Stomach smooth muscle (tissue), 2 donors: ENCODE results near the gene RPTOR.

Source experiments
- H3K27ac ChIP-seq: one replicate; pipeline ENCODE4 v1.7.0; 2013; ENCODE audit warnings: mild to moderate bottlenecking, low read length, inconsistent platforms
- H3K27me3 ChIP-seq, 2 donors: one replicate each; pipeline ENCODE4 v1.7.0; 2013; ENCODE audit warnings: low read length in 2 of 2; ENCODE audit not compliant: insufficient read depth in 2 of 2, control insufficient read depth in 1 of 2
- H3K36me3 ChIP-seq, 2 donors: one replicate each; pipeline ENCODE4 v1.7.0; 2013; ENCODE audit warnings: low read length in 2 of 2; ENCODE audit not compliant: control insufficient read depth in 2 of 2, insufficient read depth in 2 of 2
- H3K4me1 ChIP-seq: one replicate; pipeline ENCODE4 v1.7.0; 2013; ENCODE audit warnings: low read length; ENCODE audit not compliant: control insufficient read depth, insufficient read depth
- H3K4me3 ChIP-seq, 2 donors: one replicate each; pipeline ENCODE4 v1.7.0; 2013; ENCODE audit warnings: low read length in 2 of 2
- H3K9ac ChIP-seq, 2 donors: one replicate each; pipeline ENCODE4 v1.7.0; 2013; ENCODE audit warnings: low read length in 2 of 2, mild to moderate bottlenecking in 1 of 2
- H3K9me3 ChIP-seq, 2 donors: one replicate each; pipeline ENCODE4 v1.7.0; 2013; ENCODE audit warnings: low read length in 2 of 2; ENCODE audit not compliant: control insufficient read depth in 2 of 2
- donor health status: healthy.
- donor health status: Pancreatic carcinoma.

RPTOR gene

DNA sequence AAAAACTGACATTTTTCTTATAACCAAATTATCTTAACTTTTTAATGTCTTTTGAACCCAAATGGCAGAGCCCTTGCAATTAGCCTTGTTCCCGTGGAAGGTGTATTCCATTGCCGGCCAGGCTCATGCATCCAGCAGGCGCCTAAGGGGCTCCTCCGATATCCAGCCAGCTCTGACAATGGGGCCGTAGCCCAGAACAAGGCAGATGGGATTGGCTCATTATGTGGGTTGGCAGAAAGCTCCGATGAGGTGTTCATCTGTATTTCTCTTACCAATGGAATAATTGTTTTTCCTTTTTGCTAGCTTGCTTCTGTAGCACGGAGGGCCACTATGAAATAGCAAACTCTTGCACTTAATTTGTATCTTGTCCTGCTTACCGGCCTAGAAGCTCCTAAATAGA is 238.8 kb downstream of the RPTOR start:
- peaks cover 0 to 8% of the 10 kb centered on the region in 2 donors for H3K36me3 ChIP-seq
- no peak overlapping the region for H3K27ac ChIP-seq

GRCh38 chr17:80783971-80784370 is 239.3 kb downstream of the RPTOR start:
- Histone ChIP-seq H3K27me3 (no peaks in the 10 kb centered on the region), H3K9me3 (no peaks in the 10 kb centered on the region), H3K4me3 (no peak overlapping the region), H3K36me3 (peaks cover 0 to 7% of the 10 kb centered on the region in 2 donors), H3K27ac (no peak overlapping the region), H3K9ac (no peak overlapping the region), H3K4me1 (peaks cover 30% of the 10 kb centered on the region)

More for the DNA sequence above, 238.8 kb downstream of the RPTOR start:
- Histone ChIP-seq H3K9me3 (no peaks in the 10 kb centered on the region), H3K9ac (no peak overlapping the region), H3K4me3 (peak overlapping the region in 1 of 2 donors; percentile 7), H3K27me3 (no peaks in the 10 kb centered on the region), H3K4me1 (peaks cover 30% of the 10 kb centered on the region)

DNA sequence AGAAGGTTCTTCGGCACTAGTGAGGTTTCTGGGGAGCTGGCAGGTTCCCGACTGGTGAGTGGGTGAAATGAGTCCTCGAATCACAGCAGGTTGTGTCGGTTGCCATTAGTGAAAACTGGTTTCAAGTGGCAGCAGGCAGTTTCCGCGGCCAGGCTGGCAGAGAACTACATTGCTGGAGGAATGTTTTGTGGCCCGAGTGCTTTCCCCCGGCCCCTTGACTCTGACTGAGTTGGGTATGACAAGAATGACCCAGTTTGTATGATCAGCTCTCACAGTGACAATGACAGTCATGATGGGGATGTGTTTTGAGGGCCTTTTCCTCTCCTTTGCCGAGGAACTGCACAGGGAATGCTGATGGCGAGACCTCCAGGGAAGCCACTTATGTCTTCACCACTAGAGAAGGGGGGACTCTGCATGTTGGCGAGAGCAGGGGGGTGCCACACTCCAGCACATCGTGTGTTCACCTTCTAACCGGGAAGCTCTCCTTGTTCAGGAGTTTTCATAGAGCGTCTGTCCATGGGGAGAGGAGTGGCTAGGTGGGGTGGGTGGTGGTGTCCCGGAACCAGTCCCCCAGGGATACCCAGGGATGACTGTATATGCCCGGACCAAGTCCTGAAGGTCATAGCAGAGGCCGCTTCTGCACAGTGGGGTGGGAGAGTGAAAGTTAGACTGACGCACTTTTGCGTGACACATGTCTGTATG is 241.0 kb downstream of the RPTOR start:
- Histone ChIP-seq H3K4me3 (no peak overlapping the region), H3K27ac (no peak overlapping the region), H3K36me3 (no peaks in the 10 kb centered on the region), H3K9me3 (no peaks in the 10 kb centered on the region), H3K4me1 (peaks cover 36% of the 10 kb centered on the region), H3K27me3 (no peaks in the 10 kb centered on the region), H3K9ac (no peak overlapping the region)

DNA sequence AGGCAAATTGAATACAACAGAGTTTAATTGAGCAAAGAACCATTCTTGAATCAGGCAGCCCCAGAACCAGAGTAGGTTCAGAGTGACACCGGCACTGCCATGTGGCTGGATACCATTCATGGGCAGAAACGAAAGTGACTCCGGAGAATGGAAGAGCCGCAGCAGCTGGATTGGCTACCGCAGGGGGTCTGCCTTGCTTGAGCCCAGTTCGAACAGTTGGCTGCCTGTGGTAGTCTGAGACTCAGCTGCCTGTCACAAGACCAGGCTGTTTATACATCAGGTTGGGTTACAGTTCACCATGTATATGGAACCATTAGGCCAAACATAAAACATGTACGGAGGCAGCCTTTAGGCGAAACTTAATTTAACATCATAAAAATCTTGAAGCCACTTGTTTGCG is 241.8 kb downstream of the RPTOR start:
- Histone ChIP-seq H3K27me3 (no peaks in the 10 kb centered on the region), H3K9ac (no peak overlapping the region), H3K36me3 (no peaks in the 10 kb centered on the region), H3K4me3 (no peak overlapping the region), H3K27ac (no peak overlapping the region), H3K9me3 (no peaks in the 10 kb centered on the region), H3K4me1 (peaks cover 36% of the 10 kb centered on the region)

GRCh38 chr17:80786887-80787286 is 242.2 kb downstream of the RPTOR start:
- H3K4me1 ChIP-seq: peaks cover 35% of the 10 kb centered on the region
- no peak overlapping the region for H3K27ac ChIP-seq
- H3K27me3 ChIP-seq: no peaks in the 10 kb centered on the region
- H3K36me3 ChIP-seq: no peaks in the 10 kb centered on the region
- no peak overlapping the region for H3K4me3 ChIP-seq
- H3K9ac ChIP-seq: no peak overlapping the region
- no peaks in the 10 kb centered on the region for H3K9me3 ChIP-seq

- no peaks in the 10 kb centered on the region for H3K9me3 ChIP-seq
- no peak overlapping the region for H3K9ac ChIP-seq
- no peak overlapping the region for H3K27ac ChIP-seq
- peaks cover 30% of the 10 kb centered on the region for H3K4me1 ChIP-seq
- H3K36me3 ChIP-seq: no peaks in the 10 kb centered on the region
- H3K4me3 ChIP-seq: no peak overlapping the region
- H3K27me3 ChIP-seq: no peaks in the 10 kb centered on the region
These were observed 243.2 kb downstream of the RPTOR start for GRCh38 chr17:80787881-80788280.

DNA sequence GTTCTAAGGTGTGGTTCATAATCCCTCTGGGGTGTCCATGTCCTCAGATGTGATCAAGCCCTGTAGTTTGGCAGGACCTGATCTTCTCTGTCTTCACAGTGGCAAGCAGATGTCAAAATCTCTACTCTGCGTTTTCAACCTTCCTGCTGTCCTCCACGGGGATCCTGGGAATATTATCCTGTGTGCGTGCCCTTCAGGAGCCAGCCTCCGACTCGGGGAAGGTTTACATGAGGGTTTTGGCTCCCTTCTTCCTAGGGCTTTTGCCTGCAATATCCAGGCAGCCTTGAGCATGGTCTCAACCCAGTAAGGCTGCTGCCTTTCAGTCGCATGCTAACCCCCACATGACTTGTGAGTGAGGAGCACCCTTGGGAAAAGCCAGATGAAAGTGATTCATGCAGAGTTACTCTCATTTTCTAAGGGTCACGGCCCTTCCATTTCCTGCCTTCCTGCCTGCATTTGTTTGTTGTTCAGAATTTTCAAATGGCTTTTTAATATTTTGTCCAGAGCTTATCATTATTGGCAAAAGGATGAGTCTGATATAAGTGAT is 244.8 kb downstream of the RPTOR start:
- Histone ChIP-seq H3K4me1 (peaks cover 20% of the 10 kb centered on the region), H3K9me3 (no peaks in the 10 kb centered on the region), H3K27me3 (no peaks in the 10 kb centered on the region), H3K27ac (no peak overlapping the region), H3K4me3 (no peak overlapping the region), H3K36me3 (no peaks in the 10 kb centered on the region), H3K9ac (no peak overlapping the region)

DNA sequence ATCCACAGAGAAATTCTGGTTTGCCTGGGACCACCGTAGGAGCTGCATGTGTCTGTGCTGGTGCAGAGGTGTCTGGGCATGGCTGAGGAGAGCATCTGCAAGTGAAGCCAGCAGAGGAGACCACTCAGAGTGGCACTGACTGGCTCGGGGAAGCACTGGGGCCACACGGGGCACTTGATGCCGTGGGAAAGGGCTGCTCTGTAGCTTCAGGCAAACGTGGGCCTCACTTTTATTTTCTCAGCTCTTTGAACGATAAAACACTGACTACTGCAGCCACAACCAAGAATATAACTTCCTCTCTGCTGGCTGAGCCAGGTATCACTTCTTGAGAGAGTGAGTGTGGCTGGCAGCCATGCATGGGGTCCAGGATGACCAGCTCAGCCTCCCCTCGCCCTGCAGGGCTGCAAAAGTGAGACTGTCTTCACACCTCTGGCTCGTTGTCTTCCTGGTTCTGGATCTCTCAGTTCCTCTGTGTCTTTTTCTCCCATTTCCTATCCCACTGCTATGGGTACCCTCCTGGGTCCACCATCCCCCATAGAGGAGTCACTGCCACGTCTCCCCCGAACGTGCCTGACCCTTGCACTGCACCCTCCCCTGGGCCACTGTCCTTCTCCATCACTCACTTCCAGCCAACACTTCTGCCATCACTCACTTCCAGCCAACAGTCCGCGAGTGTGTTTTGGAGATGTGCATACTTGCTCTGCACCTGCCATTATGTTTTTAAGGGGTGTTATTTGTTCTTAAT is 245.6 kb downstream of the RPTOR start:
- Histone ChIP-seq H3K27ac (no peak overlapping the region), H3K9me3 (no peaks in the 10 kb centered on the region), H3K4me3 (no peak overlapping the region), H3K4me1 (peaks cover 20% of the 10 kb centered on the region), H3K27me3 (no peaks in the 10 kb centered on the region), H3K9ac (no peak overlapping the region), H3K36me3 (no peaks in the 10 kb centered on the region)

- Histone ChIP-seq H3K9me3 (no peaks in the 10 kb centered on the region), H3K4me1 (peaks cover 20% of the 10 kb centered on the region), H3K4me3 (no peak overlapping the region), H3K27me3 (no peaks in the 10 kb centered on the region), H3K9ac (no peak overlapping the region), H3K27ac (no peak overlapping the region), H3K36me3 (no peaks in the 10 kb centered on the region)
These were observed 246.5 kb downstream of the RPTOR start for GRCh38 chr17:80790981-80791742.

GRCh38 chr17:80791758-80792284 is 247.2 kb downstream of the RPTOR start:
- H3K9me3 ChIP-seq: no peaks in the 10 kb centered on the region
- peak overlapping the region in 1 of 2 donors; percentile 47 for H3K4me3 ChIP-seq
- H3K4me1 ChIP-seq: peaks cover 20% of the 10 kb centered on the region
- H3K9ac ChIP-seq: no peak overlapping the region
- H3K27me3 ChIP-seq: no peaks in the 10 kb centered on the region
- H3K27ac ChIP-seq: no peak overlapping the region
- no peaks in the 10 kb centered on the region for H3K36me3 ChIP-seq
